Measurements from ENCODE around the gene SETBP1.

- TF ChIP-seq POLR2A (IDR thresholded peaks at IDR 0.05; ENCODE audit: extremely low read depth, insufficient read length): no peak
- TF ChIP-seq, protein P1, sequence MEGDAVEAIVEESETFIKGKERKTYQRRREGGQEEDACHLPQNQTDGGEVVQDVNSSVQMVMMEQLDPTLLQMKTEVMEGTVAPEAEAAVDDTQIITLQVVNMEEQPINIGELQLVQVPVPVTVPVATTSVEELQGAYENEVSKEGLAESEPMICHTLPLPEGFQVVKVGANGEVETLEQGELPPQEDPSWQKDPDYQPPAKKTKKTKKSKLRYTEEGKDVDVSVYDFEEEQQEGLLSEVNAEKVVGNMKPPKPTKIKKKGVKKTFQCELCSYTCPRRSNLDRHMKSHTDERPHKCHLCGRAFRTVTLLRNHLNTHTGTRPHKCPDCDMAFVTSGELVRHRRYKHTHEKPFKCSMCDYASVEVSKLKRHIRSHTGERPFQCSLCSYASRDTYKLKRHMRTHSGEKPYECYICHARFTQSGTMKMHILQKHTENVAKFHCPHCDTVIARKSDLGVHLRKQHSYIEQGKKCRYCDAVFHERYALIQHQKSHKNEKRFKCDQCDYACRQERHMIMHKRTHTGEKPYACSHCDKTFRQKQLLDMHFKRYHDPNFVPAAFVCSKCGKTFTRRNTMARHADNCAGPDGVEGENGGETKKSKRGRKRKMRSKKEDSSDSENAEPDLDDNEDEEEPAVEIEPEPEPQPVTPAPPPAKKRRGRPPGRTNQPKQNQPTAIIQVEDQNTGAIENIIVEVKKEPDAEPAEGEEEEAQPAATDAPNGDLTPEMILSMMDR (IDR thresholded peaks at IDR 0.05; ENCODE audit: low read depth, low read length): no peak
These were observed 293.5 kb downstream of the SETBP1 start for GRCh38 chr18:44974174-44974573.

All from NB4 (cell line).